Kidney epithelial cell (primary cell): Measurements from ENCODE around the gene PON3. TPM values are rescaled to one million over a fixed set of nuclear protein-coding genes. Genes with fewer than 3 reads are reported as not detected.

Experiments
- DNase-seq: peaks from one replicate; pipeline ENCODE4 v3.0.0-alpha.2; 2010; ENCODE audit warnings: low read depth
- H3K27me3 ChIP-seq: 2 replicates; pipeline ENCODE4 v1.6.0; 2011; ENCODE audit warnings: low read length; ENCODE audit not compliant: control insufficient read depth, insufficient read depth
- H3K36me3 ChIP-seq: 2 replicates; pipeline ENCODE4 v1.5.1; 2011; ENCODE audit warnings: low read length; ENCODE audit not compliant: control insufficient read depth, insufficient read depth
- H3K4me3 ChIP-seq: 2 replicates; pipeline ENCODE4 v1.5.1; 2011; ENCODE audit warnings: low read depth, mild to moderate bottlenecking, control low read depth, low read length
- CTCF ChIP-seq: IDR thresholded peaks from 2 replicates; pipeline ENCODE4 v1.5.1; 2011; ENCODE audit warnings: mild to moderate bottlenecking, moderate library complexity, low read length, control low read depth, inconsistent platforms; ENCODE audit not compliant: insufficient read depth, poor library complexity, severe bottlenecking
- total RNA-seq: library from RNA; depleted of rRNA; stranded (reverse); fragments of >200 nt; gene quantifications from 2 replicates; pipeline ENCODE4 v1.2.3, GENCODE V29; 2015

The PON3 gene
- total RNA-seq, 1 donor from 2014 or later: not detected

- Histone ChIP-seq H3K36me3 (no peaks in the 10 kb centered on the region), H3K27me3 (no peaks in the 10 kb centered on the region), H3K4me3 (no peak overlapping the region)
- no peak for DNase-seq
- no peak for TF ChIP-seq CTCF
Observed at GRCh38 chr7:95340491-95340890, 55.7 kb downstream of the PON3 start.

- Histone ChIP-seq H3K27me3 (no peaks in the 10 kb centered on the region), H3K4me3 (no peak overlapping the region), H3K36me3 (no peaks in the 10 kb centered on the region)
- no peak for TF ChIP-seq CTCF
- no peak for DNase-seq
Observed at GRCh38 chr7:95338832-95339231, 57.3 kb downstream of the PON3 start.

- no peaks in the 10 kb centered on the region for H3K36me3 ChIP-seq
- no peak overlapping the region for H3K4me3 ChIP-seq
- TF ChIP-seq CTCF: no peak
- DNase-seq: peak; percentile 51
- H3K27me3 ChIP-seq: no peaks in the 10 kb centered on the region
Observed at GRCh38 chr7:95335093-95335492, 61.1 kb downstream of the PON3 start.

- H3K27me3 ChIP-seq: no peaks in the 10 kb centered on the region
- TF ChIP-seq CTCF: no peak
- no peak for DNase-seq
- H3K36me3 ChIP-seq: no peaks in the 10 kb centered on the region
- H3K4me3 ChIP-seq: no peak overlapping the region
Observed at GRCh38 chr7:95334447-95334846, 61.7 kb downstream of the PON3 start.

GRCh38 chr7:95330961-95331337 is 65.2 kb downstream of the PON3 start:
- Histone ChIP-seq H3K4me3 (no peak overlapping the region), H3K27me3 (no peaks in the 10 kb centered on the region)
- TF ChIP-seq CTCF: no peak

GRCh38 chr7:95330204-95330960 is 65.8 kb downstream of the PON3 start:
- TF ChIP-seq CTCF: no peak
- no peak overlapping the region for H3K4me3 ChIP-seq
- H3K36me3 ChIP-seq: no peaks in the 10 kb centered on the region
- H3K27me3 ChIP-seq: no peaks in the 10 kb centered on the region
- no peak for DNase-seq

More at GRCh38 chr7:95330961-95331337, 65.2 kb downstream of the PON3 start:
- DNase-seq: no peak
- H3K36me3 ChIP-seq: no peaks in the 10 kb centered on the region
